HS-5 (cell line): ENCODE measurements around the gene COL18A1.

Experiments used
- DNase-seq: peaks from one replicate; pipeline ENCODE4 v3.0.0-alpha.2; 2012; ENCODE audit warnings: low read depth

COL18A1 gene

DNA sequence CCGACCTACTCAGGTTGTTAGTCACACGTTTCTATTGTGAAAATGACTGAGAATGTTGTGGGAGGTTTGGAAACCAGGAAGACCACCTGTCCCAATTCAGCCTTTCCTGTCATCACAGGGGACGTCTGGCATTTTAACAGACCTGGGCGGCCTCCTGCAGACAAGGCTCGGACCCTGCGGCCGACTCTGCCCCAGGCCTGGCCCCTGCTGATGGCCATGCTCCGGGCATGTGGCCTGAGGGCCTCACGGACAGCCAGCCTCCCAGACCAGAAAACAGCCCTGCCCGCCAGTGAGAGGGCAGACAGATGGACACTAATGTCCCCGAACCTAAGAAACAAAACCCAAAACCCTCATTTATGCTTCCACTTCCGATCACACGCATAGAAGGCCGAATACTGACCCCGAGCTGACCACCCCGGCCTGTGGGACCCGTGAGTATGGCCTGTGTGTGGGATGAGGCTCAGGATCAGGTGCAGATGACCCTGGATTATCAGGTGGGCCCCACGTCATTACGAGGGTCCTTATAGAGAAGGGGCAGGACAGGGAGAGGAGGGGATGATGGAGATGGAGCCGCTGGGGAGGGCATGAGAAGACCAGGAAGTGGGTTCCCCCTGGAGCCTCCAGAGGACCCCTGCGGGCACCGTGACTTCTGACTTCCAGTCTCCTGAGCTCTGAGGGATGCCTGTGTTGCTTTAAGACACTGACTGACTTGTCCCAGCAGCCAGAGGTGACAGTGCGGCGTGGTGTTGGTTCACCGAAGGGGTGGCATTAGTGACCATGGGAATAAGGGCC lies 9.6 kb downstream of the COL18A1 start:
- DNase-seq: no peak

DNA sequence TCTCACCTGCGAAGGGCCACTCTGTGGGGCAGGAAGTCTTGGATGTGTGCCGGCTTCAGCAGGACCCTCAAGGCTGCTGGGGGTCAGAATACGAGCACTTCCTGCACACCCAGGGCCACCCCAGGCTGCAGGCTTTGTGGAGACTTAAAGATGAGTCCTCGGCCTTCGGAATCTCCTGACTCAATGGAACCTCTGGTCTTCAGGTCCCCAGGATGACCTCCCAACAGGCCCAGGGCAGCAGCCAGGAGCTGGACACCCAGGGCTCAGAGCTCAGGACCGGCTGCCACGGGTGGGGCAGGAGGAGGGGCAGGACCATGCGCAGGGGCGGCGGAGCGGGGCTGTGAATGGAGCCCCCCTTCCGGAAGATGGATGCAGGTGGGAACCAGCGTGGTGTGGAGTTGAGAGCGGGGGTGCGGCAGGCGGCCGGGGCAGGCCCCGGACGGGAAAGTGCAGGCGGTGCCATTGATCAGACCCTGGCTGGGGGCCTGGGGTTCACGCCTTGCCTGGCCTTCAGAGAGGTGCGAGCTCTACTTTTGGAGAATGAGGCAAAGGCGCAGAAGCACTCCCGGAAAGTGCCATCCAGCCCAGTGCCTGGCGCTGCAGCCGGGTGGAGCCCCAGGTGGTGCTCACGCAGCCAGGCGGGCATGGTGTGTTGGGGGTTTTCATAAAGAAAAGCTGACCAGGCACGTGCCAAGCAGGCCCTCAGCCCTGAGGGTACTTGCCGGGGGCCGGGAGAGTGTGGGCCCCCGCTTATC lies 10.4 kb downstream of the COL18A1 start:
- DNase-seq: no peak

DNA sequence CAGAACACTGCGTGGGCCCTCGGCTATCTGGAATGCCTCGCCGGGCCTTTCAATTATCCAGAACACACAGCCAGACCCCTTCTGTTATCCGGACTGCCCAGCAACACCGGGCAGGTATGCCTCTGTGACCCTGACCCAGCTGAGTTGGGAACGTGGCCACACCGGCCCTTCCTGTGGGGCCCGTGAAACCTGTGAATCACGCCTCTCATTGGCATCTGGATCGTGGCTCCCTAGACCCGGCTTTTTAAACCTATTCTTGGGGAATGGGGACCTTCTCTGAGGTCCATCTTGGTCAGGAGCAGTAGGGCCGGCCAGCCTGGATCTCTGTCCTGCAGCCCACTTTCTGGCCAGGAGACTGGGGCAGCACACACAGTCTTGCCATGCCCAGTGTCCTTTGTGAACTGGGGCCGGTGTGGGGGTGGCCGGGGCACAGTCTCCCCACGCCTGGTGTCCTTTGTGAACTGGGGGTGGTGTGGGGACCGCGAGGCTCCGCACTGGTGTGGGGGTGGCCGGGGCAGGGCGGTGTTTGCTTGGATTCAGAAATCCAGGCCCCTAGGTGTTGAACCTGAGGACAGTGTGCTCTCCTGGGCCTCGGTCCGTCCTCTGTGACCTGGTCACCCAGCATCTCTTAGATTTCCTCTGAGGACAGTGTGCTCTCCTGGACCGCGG lies 11.1 kb downstream of the COL18A1 start:
- no peak for DNase-seq

DNA sequence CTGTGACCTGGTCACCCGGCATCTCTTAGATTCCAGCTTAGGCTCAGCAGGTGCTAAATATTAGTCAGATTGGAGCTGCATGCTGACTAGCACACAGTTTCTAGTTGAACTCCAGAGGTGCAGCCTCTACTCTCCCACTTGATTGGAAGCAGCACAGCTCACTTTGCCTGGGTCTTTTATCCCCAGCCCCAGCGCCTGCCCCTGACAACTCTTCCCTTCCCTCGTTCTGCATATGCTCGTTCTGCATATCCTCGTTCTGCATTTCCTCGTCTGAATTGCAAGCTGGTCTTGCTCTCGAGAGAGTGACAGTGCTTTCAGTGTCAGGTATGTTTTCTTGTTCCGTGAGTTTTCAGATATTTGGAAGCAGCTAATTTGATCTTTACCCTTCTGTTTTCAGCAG lies 11.7 kb downstream of the COL18A1 start:
- no peak for DNase-seq

DNA sequence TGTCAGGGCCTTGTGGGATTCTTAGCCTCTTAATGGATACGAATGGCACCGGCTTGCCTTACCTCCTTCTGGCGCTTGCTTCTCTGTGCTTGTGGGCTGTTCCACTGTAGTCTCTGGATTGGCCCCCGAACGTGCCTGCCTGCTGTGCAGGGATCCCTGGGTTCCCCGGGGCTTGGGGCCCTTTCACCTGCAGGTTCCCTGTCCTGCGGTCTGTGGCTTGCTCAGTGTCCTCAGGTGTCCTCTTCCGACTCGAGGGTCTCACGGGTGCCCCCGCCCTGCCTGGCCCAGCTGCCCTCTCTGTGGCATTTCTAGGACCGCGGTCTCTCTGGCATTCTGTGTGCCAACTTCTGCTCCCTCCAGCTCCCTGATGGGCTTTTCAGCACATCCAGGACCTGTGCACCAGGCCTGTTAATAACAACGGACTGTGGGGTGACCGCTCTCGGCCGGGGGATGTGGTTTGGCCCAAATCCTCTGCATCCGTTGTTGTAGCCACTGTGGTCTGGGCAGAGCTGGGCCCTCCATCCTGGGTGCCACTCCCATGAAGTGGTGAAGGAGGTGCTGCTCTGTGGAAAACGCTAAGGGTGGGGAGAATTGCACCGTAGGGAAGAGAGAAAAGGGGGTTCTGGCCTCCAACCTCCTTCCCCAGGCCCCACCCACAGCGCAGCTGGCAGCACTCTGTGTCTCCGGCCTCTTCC lies 12.4 kb downstream of the COL18A1 start:
- no peak for DNase-seq

DNA sequence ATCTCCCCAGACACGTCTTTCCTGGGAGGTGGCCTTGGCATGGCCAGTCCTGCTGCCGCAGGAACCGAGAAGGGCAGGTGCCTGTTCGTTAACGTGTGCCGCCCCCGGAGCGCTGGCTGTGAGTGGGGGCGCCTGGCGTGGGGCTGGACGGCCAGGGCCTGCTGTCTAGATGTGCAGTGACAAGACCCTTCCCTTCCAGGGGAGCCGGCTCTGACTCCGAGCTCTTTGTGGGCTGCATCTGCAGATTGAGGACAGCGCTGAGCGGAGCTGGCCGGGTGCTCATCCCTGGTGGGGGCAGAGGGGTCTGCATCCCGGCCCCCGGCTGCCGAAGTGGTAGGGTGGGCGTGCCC lies 13.0 kb downstream of the COL18A1 start:
- no peak for DNase-seq

DNA sequence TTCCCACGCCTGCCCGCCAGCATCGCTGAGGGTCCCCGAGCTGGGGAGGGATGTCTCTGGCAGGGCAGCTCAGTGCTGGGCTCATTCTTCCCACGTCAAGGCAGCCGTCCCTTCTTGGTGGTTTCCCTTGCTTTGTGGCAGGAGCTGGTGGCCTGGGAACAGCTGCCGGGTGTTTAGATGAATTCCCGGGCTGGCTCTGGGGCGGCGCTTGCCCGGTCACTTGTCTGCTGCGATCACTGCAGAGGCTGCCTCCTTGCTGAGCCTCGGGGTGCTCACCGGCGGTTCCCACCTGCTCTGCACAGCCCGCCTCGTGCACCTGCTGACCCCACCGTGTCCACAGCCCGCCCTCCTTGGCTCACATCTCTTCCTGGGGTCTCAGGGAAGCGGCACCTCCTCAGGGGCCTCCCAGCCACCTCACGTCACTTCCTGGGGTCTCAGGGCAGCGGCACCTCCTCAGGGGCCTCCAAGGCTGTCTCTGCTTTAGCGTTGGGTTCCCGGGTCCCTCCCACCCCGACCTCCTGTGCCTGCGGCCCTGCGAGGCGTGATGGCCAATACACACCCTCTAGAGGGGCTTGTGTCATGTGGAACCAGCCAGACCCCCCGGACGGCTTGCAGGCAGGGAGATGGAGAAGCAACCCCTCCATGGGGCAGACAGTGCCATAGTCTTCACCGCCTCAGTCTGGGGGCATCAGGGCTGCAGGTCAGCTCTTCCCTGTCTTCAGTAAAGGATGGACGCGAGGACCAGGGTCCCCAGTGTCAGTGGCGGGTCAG lies 13.5 kb downstream of the COL18A1 start:
- DNase-seq: no peak

DNA sequence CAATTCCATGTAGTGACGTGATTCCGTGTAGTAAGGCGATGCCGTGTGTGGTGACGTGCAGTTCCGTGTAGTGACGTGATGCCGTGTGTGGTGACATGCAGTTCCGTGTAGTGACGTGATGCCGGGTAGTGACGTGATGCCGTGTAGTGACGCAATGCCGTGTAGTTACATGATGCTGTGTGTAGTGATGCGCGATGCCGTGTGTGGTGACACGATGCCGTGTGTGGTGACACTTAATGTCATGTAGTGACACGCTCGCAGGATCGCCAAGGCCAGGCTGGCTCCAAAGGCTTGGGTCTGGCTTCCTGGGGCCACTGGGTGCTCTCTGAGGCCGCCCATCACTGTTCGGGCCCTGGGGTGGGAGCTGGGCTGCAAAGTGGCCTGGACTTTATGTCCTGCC lies 14.2 kb downstream of the COL18A1 start:
- no peak for DNase-seq

DNA sequence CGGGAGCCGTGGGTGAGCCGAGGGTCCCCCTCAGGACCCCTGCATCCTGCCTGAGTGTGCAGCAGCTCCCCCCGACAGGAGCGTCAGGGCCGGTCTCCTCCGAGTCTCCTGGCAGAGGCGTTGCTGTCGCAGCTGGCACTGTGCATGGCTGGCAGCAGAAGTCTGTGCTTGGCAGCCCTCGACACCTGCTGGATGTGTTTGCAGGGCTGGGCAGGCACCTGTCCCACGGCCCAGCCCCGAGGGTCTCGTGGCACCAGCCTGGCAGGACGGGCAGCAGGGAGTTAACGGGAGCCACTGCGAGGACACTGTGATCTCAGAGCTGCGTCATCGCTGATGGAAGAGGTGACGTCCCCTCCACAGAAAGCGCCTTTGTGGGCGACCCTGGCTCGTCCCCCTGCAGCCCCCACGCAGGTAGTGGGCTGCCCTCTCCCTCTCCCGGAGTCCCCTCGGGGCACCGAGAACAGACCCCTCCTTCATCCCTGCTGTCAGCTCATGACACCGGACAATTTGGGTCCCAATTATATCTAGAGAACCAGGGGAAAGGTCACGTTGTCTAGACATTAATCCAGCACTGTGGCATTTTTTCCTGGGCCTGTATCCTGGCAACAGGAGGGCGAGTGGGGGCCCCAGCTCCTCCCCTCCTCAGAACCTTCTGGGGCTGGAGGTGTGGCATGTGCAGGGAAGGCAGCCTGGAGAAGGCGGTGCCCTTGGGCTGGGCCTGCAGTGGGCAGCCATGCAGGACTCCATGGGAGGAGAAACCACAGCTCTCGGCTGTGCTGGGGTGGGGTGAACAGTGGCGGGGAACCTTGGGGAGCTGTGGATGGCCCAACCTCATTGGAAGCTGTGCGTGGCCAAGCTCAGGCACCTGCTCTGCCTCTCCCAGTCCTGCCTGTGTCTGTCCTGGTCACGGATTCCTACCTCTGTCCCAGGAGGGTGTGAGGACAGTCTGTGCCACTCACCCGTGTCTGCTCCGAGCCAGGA lies 15.4 kb downstream of the COL18A1 start:
- DNase-seq: no peak

DNA sequence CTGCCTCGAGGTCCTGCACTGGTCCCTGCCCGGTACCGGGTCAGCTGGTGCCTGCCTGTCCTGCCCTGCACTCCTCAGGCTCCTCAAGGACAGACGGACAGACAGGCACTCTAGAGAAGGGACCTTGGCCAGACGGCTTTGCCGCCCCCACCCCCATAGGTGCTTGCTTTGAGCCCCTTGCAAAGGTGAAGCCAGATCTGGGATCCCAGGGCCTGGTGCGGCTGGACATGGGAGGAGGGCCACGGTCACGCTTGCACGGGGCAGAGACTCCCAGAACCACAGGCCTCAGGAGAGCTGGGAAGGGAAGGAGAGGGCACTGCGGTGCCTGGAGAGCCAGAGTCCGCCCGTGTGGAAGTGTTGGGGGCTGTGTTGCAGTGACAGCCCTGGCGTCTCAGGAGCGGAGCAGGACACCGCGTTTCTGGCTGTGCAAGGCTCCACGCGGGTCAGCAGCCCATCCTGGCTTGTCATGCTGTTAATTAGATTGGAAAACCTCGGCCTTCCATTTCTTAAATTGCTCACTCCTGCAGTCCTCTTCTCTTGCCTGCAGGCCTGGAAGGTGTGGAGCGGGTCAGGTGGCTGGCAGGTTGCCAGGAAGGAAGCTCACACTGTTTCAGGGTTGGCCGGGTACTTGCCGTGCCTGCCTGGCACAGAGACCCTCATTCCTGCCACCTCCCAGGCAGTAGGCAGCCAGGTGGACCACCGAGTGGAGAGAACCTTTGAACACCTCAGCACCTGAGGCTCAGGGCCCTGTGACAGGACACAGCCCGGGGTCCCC lies 16.3 kb downstream of the COL18A1 start:
- no peak for DNase-seq

DNA sequence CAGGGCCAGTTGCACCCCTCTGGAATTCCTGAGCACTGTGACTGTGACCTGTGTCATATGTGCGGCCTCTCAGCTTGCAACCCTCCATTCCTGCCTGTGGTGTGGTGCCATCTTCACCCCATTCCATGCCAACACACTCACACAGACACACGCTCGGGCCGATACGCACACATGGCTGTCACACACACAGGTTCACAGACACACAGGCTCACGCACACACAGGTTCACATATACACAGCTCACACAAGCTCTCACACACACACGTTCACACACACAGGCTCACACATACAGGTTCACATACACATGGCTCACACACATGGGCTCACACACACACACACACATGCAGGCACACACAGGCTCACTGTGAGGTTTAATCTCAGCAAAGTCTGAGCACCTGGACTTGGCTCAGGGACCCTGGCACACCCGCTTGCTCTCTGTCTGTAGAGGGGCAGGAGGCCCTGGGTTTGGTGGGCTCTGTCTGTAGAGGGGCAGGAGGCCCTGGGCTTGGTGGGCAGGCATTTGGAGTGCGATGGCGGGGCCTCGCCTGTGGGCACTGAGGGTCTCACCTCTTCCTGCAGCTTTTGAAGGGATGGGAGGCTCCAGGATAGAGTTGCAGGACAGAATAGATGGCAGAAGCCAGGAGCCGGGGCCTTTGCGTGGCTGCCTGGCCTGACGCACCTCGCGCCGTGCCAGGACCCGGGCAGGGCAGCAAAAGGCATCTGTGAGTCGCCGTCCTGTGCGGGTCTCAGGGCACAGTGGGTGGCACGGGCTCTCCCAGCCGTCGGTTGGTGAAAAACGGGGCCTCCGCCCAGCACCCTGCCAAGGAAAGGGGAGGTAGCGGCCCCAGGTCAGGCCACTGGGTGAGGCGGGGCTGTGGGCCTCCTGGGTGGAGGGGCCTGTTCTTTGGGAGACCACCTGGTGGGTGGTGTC lies 17.1 kb downstream of the COL18A1 start:
- DNase-seq: no peak

DNA sequence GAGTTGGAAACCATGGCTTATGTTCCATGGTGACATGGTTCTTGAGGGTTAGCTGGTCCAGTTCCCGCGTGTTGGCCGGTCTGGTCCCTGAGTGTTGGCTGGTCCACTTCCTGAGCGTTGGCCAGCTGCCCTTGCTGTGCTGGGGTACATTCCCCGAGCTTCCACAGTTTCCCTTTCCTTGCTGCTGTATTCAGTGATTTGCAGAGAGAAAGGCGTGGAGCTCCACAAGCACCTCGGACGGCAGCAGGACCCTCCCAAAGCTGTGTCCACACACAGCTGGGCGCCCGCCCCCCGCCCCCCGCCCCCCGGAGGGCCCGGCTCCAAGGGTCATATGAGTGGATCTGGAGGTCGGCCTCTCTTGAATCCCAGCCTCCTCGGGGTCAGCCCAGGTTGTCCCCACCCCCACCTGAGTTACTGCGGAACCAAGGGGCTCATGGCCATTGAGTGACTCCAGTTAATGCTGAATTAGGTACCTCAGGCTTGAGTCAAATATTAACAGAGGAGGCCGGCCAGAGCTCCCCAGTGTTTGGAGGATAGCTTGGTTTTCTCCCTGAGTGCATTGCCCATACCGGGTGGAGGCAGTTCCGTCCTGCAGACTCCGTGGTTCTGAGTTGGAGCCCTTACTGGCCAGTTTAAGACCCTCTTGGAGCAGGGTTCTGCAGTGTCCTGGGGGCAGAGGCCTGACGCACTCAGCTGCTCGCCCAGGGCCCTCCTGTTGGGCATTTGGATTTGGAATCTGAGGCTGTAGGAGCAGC lies 18.4 kb downstream of the COL18A1 start:
- no peak for DNase-seq

DNA sequence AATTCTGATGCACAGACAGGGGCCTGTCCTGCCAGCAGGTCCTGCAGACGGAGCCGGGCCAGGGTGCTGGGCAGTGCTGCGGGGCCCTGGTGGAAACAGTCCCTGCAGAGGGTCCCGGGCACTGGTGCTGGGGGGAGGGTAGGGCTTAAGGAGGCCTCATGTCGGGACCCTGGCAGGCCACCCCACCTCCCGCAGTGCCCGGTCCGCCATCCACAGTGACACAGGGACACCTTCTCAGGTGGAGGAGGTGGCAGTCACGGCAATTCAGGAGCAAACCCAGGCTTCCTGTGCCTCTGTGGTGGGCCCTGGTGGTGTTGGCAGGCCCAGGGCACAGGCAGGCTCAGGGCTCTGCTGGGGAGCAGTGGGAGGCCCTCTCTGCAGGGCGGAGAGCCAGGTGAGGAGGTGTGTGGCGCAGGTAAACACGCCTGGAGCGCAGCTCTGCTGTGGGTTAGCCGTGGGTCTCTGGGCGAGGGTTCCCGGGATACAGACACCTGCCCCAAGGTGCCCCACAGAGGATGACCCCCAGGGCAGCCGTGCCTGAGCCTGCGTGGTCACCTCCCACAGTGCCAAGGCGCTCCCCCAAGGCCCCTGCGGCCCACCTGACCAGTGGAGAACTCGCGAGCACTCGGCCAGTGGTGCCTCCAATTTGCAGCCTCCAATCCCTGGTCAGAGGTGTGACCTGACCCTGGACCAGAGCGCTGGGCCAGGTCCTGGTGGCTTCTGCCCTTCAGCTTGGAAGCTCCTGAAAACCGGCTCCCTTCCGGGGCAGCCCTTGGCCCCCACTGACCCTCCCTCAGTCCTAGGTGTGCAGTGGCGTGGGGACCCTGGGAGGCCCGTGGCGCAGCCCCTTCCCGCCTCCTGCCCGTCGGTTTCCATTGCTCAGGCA lies 19.2 kb downstream of the COL18A1 start:
- no peak for DNase-seq

DNA sequence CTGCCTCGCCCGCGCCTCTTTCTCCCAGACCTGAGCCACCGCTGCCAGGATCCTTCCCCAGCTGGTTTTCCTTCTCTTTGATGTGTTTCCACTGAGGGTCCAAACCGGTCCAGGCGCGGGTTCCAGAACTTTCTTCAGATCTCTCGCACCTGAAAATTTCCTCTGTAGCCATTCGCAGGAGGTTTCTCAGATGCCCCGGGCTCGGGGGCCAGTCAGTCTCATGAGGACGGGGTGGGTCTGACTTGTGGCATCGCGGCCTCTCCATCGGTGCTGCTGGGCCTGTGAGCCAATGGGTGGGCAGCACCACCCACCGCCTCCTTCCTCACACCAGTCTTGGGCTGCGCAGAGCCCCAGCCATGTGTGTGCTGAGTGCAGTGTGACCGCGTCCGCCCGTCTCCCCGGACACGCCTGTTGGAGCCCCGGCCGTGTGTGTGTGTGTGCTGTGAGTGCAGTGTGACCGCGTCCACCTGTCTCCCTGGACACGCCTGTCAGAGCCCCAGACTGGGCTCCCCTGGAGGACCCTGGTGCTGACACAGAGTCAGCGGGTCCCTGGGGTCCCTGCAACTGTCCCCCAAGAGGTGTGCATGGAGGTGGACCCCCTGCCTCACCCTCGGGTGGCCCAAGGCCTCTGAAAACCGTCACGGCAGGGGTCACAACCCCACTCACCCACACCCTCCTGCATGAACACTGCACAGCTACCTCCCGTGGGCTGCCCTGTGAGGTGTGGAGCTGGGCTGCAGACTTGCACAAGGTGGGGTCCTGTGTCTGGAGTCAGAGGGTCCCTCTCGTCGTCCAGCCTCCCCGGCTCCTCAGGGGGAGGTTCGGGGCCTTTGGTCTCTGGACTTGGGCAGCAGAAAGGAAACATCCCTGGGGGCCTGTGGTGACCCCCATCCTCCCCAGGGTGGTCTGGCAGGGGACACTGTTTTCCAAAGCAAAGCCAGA lies 20.2 kb downstream of the COL18A1 start:
- no peak for DNase-seq
